Activated naive CD8-positive, alpha-beta T cell treated with anti-CD3 and anti-CD28 coated beads, Interleukin-2, amount 50 U/mL, for 16 hours (primary cell): ENCODE data around the gene RTCB.
"Not testable (repeated sequence)": the region's sequence is repeated elsewhere in the genome, so short reads cannot be mapped to it uniquely, and the experiment has no call there.

Experiments used
- DNase-seq: peaks from one replicate; pipeline ENCODE4 v3.0.0-alpha.2; 2020; ENCODE audit warnings: low read depth, low spot score

The RTCB gene

DNA sequence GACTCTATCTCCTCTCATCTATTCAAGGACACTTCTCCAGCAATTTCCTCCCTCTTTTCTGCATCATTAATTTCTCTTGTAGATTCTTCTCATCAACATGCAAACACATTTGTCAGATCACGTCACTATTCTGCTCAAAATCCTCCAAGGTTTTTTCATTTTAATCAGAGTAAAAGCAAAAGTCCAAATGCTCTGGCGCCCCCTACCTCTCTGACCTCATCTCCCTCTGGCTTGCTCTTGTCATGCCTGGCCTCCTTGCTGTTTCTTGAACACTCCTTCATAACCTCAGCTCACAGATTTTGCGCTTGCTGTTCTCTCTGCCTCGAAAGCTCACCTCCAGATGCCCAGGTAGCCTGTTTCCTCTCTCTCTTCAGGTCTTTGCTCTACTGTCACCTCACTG lies 22.4 kb downstream of the RTCB start:
- DNase-seq = no peak

DNA sequence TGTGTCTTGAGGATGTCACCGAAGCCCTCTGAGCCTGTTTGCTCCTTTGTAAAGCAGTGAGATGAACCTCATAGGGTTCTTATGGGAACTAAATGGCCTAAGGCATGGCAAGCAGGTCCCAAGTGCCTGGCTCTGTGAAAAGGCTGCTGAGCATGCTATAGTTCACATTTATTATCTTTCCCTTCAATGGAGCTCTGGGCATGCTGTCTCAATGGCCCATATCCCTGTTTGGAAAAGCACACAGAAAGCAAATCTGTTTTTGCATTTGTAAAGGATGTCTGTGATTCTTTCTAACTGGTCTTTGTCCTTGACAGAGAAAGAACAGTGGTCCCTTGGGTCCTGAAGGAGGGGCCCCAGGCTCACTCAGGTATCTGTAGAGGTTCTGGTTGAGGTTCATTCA lies 26.4 kb downstream of the RTCB start:
- DNase-seq = no peak

GRCh38 chr22:32380991-32381390 lies 31.1 kb downstream of the RTCB start:
- no peak for DNase-seq

- DNase-seq = no peak
Observed at GRCh38 chr22:32378707-32379272, 33.3 kb downstream of the RTCB start.

DNA sequence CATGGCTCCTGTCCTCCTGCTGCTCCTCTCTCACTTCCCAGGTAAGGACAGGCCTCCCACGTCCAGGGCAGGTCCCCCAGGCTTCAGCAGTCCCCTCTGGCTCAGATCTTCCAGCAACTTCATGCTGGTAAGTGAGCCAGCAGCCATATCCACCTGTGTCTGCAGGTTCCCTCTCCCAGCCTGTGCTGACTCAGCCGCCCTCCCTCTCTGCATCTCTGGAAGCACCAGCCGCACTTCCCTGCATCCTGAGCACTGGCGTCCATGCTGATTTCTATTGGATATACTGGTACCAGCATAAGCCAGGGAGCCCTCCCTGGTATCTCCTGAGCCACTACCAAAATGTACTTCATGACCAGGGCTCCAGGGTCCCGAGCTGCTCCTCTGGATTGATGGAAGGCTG lies 35.4 kb downstream of the RTCB start:
- no peak for DNase-seq

DNA sequence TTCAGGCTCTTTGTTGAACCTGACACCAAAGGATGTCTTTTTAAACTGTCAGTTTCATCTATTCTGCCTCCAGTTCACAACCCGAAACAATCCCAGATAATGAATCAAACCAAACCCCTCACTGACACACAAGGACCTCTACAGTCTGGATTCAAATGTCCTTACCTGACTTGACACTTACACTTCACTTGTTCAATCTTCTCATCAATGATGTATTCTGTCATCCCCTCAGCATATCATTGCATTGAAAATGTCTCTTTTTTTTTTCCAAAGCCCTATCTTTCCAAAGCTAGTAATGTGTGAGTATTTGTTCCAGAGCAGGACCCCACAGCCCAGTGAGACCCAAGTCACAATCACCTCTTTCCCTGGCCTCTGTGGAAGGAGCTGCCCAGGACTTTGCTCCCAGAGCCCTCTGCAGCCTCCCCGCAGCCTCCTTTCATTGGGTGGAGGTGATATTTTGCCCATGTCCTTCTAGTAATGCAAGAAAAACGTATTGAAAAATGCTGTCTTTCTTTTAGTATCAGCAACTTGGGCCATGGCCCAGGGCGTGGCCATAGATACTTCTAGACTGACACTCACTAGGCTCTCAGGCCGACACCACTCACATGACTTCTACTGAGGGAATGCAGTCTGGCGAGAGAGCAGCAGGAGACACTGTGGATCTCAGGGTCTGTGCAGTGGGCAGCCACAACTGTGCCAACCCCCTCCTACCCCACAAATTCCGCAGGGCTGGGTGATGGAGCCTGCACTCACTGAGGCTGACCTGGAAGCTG lies 36.2 kb downstream of the RTCB start:
- DNase-seq = no peak

- no peak for DNase-seq
Observed at GRCh38 chr22:32364210-32364609, 47.8 kb downstream of the RTCB start.

DNA sequence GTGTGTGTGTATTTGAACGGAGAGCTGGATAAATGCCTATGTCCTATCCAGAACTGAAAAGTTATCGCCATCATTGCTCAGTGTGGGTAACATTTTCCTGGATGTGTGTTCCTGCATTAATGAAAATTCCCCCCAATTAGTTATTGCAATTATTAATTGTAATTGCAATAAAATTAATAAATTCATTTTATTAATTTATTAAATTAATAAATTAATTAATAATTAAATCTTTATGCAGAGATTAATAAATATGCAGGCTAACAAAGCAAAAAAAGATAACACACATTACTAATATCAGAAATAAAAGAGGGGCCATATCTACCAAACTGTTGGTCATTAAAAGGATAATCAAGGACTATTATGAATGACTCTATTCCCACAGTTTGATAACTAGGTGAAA lies 50.8 kb downstream of the RTCB start:
- DNase-seq = no peak

- DNase-seq = not testable (repeated sequence)
Observed at GRCh38 chr22:32360096-32360495, 52.0 kb downstream of the RTCB start.

DNA sequence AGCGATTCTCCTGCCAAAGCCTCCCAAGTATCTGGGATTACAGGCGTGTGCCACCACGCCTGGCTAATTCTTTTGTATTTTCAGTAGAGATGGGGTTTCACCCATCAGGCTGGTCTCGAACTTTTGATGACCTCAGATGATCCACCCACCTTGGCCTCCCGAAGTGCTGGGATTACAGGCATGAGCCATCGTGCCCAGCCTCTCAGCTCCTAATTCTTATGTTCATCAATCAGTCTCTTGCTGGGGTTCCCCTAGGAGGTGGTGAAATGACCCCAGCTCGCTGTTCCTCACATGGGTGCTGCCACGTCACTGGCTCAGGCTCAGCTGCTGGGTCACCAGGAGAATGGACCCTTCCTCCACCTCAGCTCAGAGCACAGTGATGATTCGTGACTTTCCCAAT lies 54.5 kb downstream of the RTCB start, which contains the start of gene RFPL3:
TSS of gene RFPL3 (plus strand) at position 301 of the 400 bp plus-strand sequence. CDS start 205 bp downstream, outside the sequence.
- not testable (repeated sequence) for DNase-seq

DNA sequence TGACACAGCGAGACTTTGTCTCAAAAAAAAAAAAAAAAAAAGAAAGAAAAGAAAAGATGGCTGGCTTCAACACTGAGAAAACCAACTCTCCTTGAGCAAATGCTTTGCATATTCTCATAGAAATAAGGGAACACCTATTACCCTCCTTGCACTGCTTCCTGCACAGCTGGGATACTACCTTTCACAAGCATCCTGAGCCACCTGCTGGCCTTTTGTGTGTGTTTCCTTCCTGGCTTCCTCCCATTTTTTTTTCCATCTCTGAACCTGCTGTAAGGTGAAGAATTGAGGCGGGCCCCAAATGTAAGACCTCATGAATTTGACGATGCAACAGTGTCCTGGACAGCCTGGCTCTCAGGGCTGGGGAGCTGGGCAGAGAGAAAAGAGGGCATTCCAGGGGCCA lies 56.3 kb downstream of the RTCB start:
- DNase-seq = no peak

DNA sequence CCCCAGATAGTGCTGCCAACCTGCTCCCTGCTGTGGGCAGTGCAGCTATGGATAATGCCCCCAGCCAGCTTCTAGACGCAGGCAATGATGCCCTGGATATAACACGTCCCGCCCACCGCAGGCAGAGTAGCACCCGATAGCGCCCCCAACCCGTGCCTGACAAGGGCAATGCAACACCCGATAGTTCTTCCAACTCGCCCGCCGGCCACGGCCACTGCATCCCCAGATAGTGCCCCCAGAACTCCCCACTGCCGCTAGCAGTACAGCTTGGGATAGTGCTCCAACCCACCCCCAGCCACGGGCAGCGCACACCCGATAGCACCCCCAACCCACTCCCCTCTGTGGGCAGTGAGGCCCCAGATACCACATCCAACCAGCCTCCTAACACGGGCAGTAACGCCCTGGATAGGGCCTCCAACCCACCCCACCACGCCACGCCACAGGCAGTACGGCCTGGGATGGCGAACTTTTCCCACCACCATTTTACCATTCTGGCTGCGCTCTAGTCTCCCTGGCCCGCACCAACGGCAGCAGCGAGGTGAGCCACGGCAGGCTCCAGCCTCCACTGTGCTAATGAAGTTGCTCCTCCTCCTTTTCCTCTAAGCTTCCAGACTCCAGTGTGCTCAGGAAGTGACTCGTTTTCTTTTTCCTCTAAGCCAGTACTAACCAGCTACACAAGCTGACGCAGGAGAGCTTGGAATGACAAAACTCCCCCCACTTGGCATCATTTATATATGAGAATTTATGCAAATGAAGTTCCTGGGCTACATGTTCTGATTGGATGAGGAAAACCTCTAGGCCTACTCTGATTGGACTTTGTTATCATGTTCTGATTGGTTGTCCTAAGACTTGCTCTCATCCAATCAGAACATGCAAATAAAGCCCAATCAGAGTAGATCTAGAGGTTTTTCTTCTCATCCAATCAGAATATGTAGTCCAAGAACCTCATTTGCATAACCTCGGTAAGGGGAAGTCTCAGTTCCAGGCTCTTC lies 57.4 kb downstream of the RTCB start:
- DNase-seq = no peak

DNA sequence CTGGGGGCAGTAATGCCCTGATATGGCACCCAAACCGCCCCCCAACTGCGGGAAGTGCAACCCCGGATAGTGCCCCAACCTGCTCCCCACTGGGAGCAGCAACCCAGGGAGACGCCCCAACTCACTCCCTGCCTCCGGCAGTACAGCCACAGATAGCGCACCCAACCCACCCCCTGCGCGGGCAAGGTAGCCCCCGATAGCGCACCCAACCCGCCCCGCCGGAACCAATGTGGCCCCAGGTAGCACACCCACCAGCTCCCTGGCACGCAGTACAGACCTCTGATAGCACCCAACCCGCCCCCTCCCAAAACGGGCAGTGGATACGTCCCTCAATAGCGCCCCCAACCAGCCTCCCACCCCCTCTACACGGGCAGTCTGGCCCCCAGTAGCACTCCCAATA lies 58.2 kb downstream of the RTCB start:
- DNase-seq = no peak

DNA sequence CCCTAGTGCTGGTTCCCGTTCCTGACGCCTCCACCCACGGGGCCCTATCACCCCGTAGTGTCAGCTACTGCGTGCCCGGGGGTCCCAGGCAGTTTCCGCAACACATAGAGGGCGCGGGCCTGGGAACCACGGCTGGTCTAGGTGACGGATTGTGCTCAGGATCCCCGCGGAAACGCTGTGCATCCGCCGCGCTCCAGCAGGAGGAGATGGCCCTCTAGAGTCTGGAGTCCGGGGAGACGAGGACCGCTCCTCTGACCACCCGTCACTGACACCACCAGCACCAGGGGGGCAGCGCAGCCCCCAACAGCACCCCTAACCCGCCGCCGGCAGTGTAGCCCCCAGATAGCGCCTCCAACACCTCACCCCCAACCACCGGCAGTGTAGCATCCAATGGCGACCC lies 58.8 kb downstream of the RTCB start:
- DNase-seq = no peak

GRCh38 chr22:32352681-32353080 lies 59.4 kb downstream of the RTCB start:
- no peak for DNase-seq

- DNase-seq = not testable (repeated sequence)
Observed at GRCh38 chr22:32351875-32352274, 60.2 kb downstream of the RTCB start.

GRCh38 chr22:32348031-32348611 lies 63.9 kb downstream of the RTCB start:
- no peak for DNase-seq

GRCh38 chr22:32343941-32344340 lies 68.1 kb downstream of the RTCB start:
- no peak for DNase-seq

DNA sequence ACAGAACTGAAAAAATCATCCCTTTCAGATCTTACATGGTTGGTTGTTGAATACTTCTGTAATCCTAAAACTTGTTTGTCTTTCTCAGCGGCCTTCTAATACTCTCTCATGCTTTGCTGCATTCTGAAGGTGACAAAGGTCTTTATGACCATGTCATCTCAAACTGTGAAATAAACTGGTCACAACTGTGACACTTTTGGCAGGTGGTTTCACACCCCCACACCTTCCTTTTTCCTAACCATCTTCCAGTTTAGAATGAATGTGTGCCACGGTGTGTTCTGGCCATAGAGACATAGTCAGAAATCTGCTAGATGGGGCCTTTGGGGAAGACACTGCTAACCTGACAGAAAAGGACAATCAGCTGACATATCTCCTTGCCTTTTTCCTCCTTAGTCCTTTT lies 69.1 kb downstream of the RTCB start:
- DNase-seq = no peak

GRCh38 chr22:32341122-32341740 lies 70.8 kb downstream of the RTCB start:
- no peak for DNase-seq

- DNase-seq = no peak
Observed at GRCh38 chr22:32340411-32340810, 71.6 kb downstream of the RTCB start.
